ENCODE data around the gene NUDT15. TPM values are rescaled to one million over a fixed set of nuclear protein-coding genes. Genes with fewer than 3 reads are reported as not detected.
"Not testable (repeated sequence)": the region's sequence is repeated elsewhere in the genome, so short reads cannot be mapped to it uniquely, and the experiment has no call there.

Gene NUDT15
- total RNA-seq, 1 experiment from 2014 or later = 38.6 TPM

DNA sequence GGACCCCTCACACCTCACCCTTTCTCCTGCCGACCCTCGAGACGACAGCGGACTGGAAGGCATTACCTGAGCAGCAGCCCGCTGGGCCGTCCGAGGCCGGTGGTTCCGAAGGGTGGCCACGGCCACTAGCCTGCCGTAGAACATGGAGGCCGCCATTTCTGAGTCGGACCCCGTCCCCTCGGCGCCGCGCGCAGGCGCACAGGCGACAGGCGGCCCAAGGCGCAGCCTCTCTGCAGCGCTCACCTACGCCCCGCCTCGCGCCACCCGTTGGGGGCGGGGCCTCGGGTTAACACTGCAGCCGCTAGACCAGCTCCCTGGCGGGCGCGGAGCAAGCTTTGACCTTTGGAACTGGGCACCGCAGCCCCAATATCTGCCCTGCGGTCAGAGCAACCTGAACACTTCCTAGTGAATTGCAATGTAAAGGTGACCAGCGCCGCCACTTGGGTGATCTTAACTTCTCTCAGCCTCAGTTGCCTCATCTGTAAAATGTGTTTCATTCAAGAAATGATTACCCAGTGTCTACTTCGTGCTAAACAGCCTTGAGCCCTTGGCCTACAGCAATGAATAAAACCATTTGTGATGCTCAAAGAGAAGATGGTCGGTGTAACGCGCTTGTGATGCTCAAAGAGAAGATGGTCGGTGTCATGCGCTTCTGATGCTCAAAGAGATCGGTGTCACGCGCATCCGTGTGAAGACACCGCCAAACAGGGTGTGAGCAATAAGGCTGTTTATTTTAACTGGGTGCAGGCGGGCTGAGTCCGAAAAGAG, 36.2 kb upstream of the NUDT15 start, which contains the start of gene SUCLA2:
Gene SUCLA2 (minus strand): TSS at position 160 of the 768 bp plus-strand sequence. CDS start 4 bp downstream, at position 156.
- no peaks in the 10 kb centered on the region for H3K27me3 ChIP-seq (ENCODE audit: insufficient read depth, low read length)
- peak within 1 kb of the TSS; percentile 88 to 97 for H3K4me3 ChIP-seq (replicated peaks in 1 of 2; ENCODE audit: low read depth in 1 of 2, low read length in 2 of 2)
- H3K4me2 ChIP-seq (ENCODE audit: low read length) = peak within 1 kb of the TSS; percentile 83
- H4K20me1 ChIP-seq (ENCODE audit: insufficient read depth) = no peaks in the 10 kb centered on the region
- peak within 1 kb of the TSS; percentile 84 for H3K9ac ChIP-seq (ENCODE audit: low read length)
- H3K4me1 ChIP-seq (ENCODE audit: control insufficient read depth in 1 of 2, insufficient read depth in 2 of 2, low read length in 2 of 2) = peaks cover 10 to 17% of the 10 kb centered on the region in 2 experiments
- BruUV-seq (replicated peaks) = TSS peak; percentile 56
- H3K79me2 ChIP-seq (ENCODE audit: insufficient read depth, low read length) = peaks cover 46% of the 10 kb centered on the region
- DNase-seq (ENCODE audit: low read depth, low spot score) = peak; percentile 59
- ATAC-seq = peak; percentile 100
- no peaks in the 10 kb centered on the region for H3K9me3 ChIP-seq (ENCODE audit: control insufficient read depth in 1 of 2, insufficient read depth in 1 of 2, low read depth in 1 of 2, low read length in 2 of 2)
- ChIA-PET RAD21 (ENCODE audit: low non-redundant PET in 1 of 2, low total read pairs in 2 of 2, uncharacterized antibody in 2 of 2, unreplicated experiment in 2 of 2) (no interaction called here), POLR2A (no interaction called here), CTCF (interaction anchor here (1.0 kb wide), 1 partner anchor 37 kb away, joined by 3 read pairs; no protein-coding TSS in a partner anchor)
- H3K9me2 ChIP-seq (ENCODE audit: insufficient read depth) = no peaks in the 10 kb centered on the region
- TF ChIP-seq POLR2A (IDR thresholded peaks at IDR 0.05; ENCODE audit: borderline replicate concordance, extremely low read depth, insufficient read depth, insufficient read length) (peak; percentile 35), SRF (IDR thresholded peaks at IDR 0.05; ENCODE audit: low read depth) (no peak), POLR2AphosphoS5 (IDR thresholded peaks at IDR 0.05; ENCODE audit: low read depth, low read length) (peak; percentile 81), YY1 (IDR thresholded peaks at IDR 0.05; ENCODE audit: extremely low read depth, insufficient replicate concordance, low read depth, low read length) (peak; percentile 92)
- TF ChIP-seq, protein P1, sequence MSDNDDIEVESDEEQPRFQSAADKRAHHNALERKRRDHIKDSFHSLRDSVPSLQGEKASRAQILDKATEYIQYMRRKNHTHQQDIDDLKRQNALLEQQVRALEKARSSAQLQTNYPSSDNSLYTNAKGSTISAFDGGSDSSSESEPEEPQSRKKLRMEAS (IDR thresholded peaks at IDR 0.05) = 0 out of 2 replicates have a peak, but pooled peaks have one; percentile 39
- no peaks in the 10 kb centered on the region for H3K36me3 ChIP-seq (ENCODE audit: control insufficient read depth in 1 of 2, insufficient read depth in 2 of 2, low read length in 2 of 2)
- intact Hi-C loops (cut with micrococcal nuclease) = no loop called here
- H2AFZ ChIP-seq (ENCODE audit: low read depth, low read length, poor library complexity, severe bottlenecking) = peak within 1 kb of the TSS; percentile 89
- peak within 1 kb of the TSS; percentile 54 for H3K27ac ChIP-seq (ENCODE audit: low read depth, low read length)

DNA sequence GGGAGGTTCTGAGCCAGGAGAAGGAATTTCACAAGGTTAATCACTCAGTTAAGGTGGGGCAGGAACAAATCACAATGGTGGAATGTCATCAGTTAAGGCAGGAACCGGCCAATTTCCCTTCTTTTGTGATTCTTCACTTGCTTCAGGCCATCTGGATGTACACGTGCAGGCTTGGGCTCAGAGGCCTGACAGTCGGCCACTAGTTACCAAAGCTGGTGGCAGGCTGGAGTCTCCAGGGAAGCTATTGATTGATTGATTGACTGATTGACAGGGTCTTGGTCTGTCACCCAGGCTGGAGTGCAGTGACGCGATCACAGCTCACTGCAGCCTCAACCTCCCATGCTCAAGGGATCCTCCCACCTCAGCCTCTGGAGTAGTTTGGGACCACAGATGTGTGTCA, 35.5 kb upstream of the NUDT15 start:
- H3K4me3 ChIP-seq (replicated peaks in 1 of 2; ENCODE audit: low read depth in 1 of 2, low read length in 2 of 2); intact Hi-C loops (cut with micrococcal nuclease); H3K27me3 ChIP-seq (ENCODE audit: insufficient read depth, low read length); H3K27ac ChIP-seq (ENCODE audit: low read depth, low read length); DNase-seq (ENCODE audit: low read depth, low spot score); ATAC-seq; RAD21 ChIA-PET (ENCODE audit: low non-redundant PET in 1 of 2, low total read pairs in 2 of 2, uncharacterized antibody in 2 of 2, unreplicated experiment in 2 of 2); H4K20me1 ChIP-seq (ENCODE audit: insufficient read depth); BruUV-seq (replicated peaks); H3K9ac ChIP-seq (ENCODE audit: low read length); H3K9me3 ChIP-seq (ENCODE audit: control insufficient read depth in 1 of 2, insufficient read depth in 1 of 2, low read depth in 1 of 2, low read length in 2 of 2); H3K9me2 ChIP-seq (ENCODE audit: insufficient read depth); H2AFZ ChIP-seq (ENCODE audit: low read depth, low read length, poor library complexity, severe bottlenecking); CTCF ChIA-PET; POLR2A ChIA-PET; H3K36me3 ChIP-seq (ENCODE audit: control insufficient read depth in 1 of 2, insufficient read depth in 2 of 2, low read length in 2 of 2): not testable (repeated sequence)
- Histone ChIP-seq H3K4me1 (ENCODE audit: control insufficient read depth in 1 of 2, insufficient read depth in 2 of 2, low read length in 2 of 2) (peaks cover 10 to 17% of the 10 kb centered on the region in 2 experiments), H3K79me2 (ENCODE audit: insufficient read depth, low read length) (peaks cover 39% of the 10 kb centered on the region), H3K4me2 (ENCODE audit: low read length) (peak overlapping the region; percentile 83; the same call in 1 of the 2 replicates)
